Measurements from ENCODE around the gene YIF1B. TPM values are rescaled to one million over a fixed set of nuclear protein-coding genes. Genes with fewer than 3 reads are reported as not detected.

YIF1B gene
- total and polyA plus RNA-seq, 2 of the 4 experiments (the other 2 are of a cell fraction): 72.2 to 165 TPM

DNA sequence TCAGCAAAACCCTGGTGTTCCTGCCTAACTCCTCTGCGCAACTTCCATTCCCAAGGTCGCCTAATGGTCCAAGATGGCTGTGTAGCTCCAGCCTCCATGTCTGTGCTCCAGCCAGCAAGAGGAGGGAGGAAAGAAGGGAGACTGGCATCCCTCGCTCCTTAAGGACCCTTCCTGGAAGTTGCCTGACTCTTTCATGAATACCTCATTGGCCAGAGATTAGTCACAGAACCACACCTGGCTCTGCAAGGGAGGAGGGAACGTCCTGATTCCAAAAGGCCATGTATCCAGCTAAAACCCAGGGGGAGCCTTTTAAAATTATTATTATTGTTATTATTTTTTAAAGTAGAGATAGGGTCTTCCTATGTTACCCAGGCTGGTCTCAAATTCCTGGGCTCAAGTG, 8.7 kb upstream of the YIF1B start:
- POLR2A ChIA-PET (ENCODE audit: unreplicated experiment): no interaction called here
- Histone ChIP-seq H3K79me1 (ENCODE audit: low read depth in 1 of 2, low read length in 2 of 2) (no peaks in the 10 kb centered on the region), H3K23ac (ENCODE audit: low read depth, low read length) (no peak overlapping the region), H3K4me1 (ENCODE audit: control insufficient read depth, insufficient read depth, low read length) (peaks cover 4% of the 10 kb centered on the region), H4K5ac (ENCODE audit: low read depth, low read length) (no peak overlapping the region), H3K36me3 (ENCODE audit: control insufficient read depth, insufficient read depth, low read length) (peaks cover 19% of the 10 kb centered on the region), H3K27me3 (ENCODE audit: control insufficient read depth, insufficient read depth, low read length) (no peaks in the 10 kb centered on the region), H2BK120ac (ENCODE audit: low read depth, low read length) (no peak overlapping the region), H3K18ac (ENCODE audit: low read depth, low read length) (no peak overlapping the region), H4K8ac (ENCODE audit: low read depth in 2 of 2, low read length in 2 of 2) (no peak overlapping the region), H3K9me1 (ENCODE audit: insufficient read depth, low read length) (0 out of 2 replicates have a peak, but pooled peaks cover under 1% of the 10 kb centered on the region), H4K91ac (ENCODE audit: insufficient read depth, low read depth, low read length) (no peak overlapping the region), H3K4me3 (ENCODE audit: insufficient read depth, low read depth, low read length) (no peak overlapping the region), H2BK15ac (ENCODE audit: low read depth, low read length) (no peak overlapping the region), H2AK5ac (ENCODE audit: low read depth, low read length) (no peak overlapping the region), H4K20me1 (ENCODE audit: insufficient read depth, low read length) (no peaks in the 10 kb centered on the region), H3K9me3 (ENCODE audit: control insufficient read depth, insufficient read depth, low read length) (no peaks in the 10 kb centered on the region), H2BK20ac (ENCODE audit: low read depth, low read length) (no peak overlapping the region), H3K56ac (ENCODE audit: extremely low read depth, insufficient read depth, low read length) (no peak overlapping the region), H3K4ac (ENCODE audit: low read depth, low read length) (no peak overlapping the region), H3K14ac (replicated peaks; ENCODE audit: low read depth, low read length) (no peak overlapping the region), H2AK9ac (replicated peaks; ENCODE audit: low read depth, low read length, poor library complexity) (peak overlapping the region; percentile 37), H2AFZ (replicated peaks; ENCODE audit: low read length, poor library complexity) (no peak overlapping the region), H3K9ac (ENCODE audit: low read depth, low read length) (no peak overlapping the region), H3K27ac (ENCODE audit: insufficient read depth, low read length) (no peak overlapping the region), H2BK5ac (ENCODE audit: low read depth, low read length, poor library complexity, severe bottlenecking) (no peak overlapping the region), H3K4me2 (ENCODE audit: low read depth, low read length) (no peak overlapping the region)
- TF ChIP-seq SMC3 (IDR thresholded peaks at IDR 0.05; ENCODE audit: low read depth, low read length) (no peak), MXI1 (IDR thresholded peaks at IDR 0.05; ENCODE audit: borderline replicate concordance, low read depth, low read length) (no peak), RFX5 (IDR thresholded peaks at IDR 0.05; ENCODE audit: low read depth, low read length) (no peak), RCOR1 (IDR thresholded peaks at IDR 0.05; ENCODE audit: insufficient replicate concordance, low read length) (no peak)
- DNase-seq (no peak), ATAC-seq (ENCODE audit: low read depth) (no peak)
- dilution Hi-C loops (cut with HindIII; ENCODE audit: low sequenced_read_pairs, unreplicated experiment) (no loop called here), intact Hi-C loops (cut with micrococcal nuclease) (no loop called here), in situ Hi-C loops (cut with MboI; ENCODE audit: low sequenced_read_pairs) (no loop called here)
- WGBS, 2 experiments (ENCODE audit: extremely low coverage in 2 of 2, insufficient read length in 1 of 2): 100% methylated on average over 2 of the region's 4 CpGs; no CpG with 5 or more reads in 1 of the 2 experiments
- no TSS peak for BruUV-seq (replicated peaks)
- CTCF ChIA-PET: interaction anchor here (0.9 kb wide), 1 partner anchor 80 kb away, joined by 4 read pairs; no protein-coding TSS in a partner anchor
